K562 treated with DMSO at 1 percent for 24 hours (cell line): ENCODE data around the gene CTXN2. TPM values are rescaled to one million over a fixed set of nuclear protein-coding genes. Genes with fewer than 3 reads are reported as not detected.

ENCODE experiments used
- total RNA-seq: library from RNA; unstranded; fragments of 300-600 nt; gene quantifications from 2 replicates; pipeline ENCODE4 v1.2.3, GENCODE V29; 2022; ENCODE audit warnings: low read depth; ENCODE audit not compliant: insufficient read depth

CTXN2 gene
- not detected in 2 replicates for total RNA-seq

GRCh38 chr15:48191574-48192225 lies at the start of gene CTXN2:
TSS of gene CTXN2 (plus strand) at chr15:48191665. CDS start at chr15:48201301, 9,636 bp downstream.

GRCh38 chr15:48177766-48178647 lies 13.5 kb upstream of the CTXN2 start, which contains the start of gene MYEF2:
TSS of gene MYEF2 (minus strand) at chr15:48178295. CDS start at chr15:48178237, 58 bp downstream.

GRCh38 chr15:48205981-48206380 lies 14.5 kb downstream of the CTXN2 start, which contains the start of gene SLC12A1:
TSS of gene SLC12A1 (plus strand) at chr15:48206302. CDS start at chr15:48207720, 1,418 bp downstream.

Other genes starting within 250 kb of the CTXN2 start
- not detected in 2 replicates for gene SLC24A5, start 70.7 kb upstream of the CTXN2 start, total RNA-seq
- gene MYEF2, start 13.4 kb upstream of the CTXN2 start, total RNA-seq = 1.4 and 4.1 TPM in 2 replicates
- not detected in 2 replicates for gene SLC12A1, start 14.6 kb downstream of the CTXN2 start, total RNA-seq
- 76.5 and 82.5 TPM in 2 replicates for gene DUT, start 139.8 kb downstream of the CTXN2 start, total RNA-seq